Amygdala (tissue), 56 donors: ENCODE results near the gene XCL2.
"Not testable (repeated sequence)": the region's sequence is repeated elsewhere in the genome, so short reads cannot be mapped to it uniquely, and the experiment has no call there.

ENCODE experiments used
- DNase-seq, 56 donors: peaks; one replicate each; lab custom pipeline; 2025; lab: John Stamatoyannopoulos, UW

The XCL2 gene, protein sequence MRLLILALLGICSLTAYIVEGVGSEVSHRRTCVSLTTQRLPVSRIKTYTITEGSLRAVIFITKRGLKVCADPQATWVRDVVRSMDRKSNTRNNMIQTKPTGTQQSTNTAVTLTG

DNA sequence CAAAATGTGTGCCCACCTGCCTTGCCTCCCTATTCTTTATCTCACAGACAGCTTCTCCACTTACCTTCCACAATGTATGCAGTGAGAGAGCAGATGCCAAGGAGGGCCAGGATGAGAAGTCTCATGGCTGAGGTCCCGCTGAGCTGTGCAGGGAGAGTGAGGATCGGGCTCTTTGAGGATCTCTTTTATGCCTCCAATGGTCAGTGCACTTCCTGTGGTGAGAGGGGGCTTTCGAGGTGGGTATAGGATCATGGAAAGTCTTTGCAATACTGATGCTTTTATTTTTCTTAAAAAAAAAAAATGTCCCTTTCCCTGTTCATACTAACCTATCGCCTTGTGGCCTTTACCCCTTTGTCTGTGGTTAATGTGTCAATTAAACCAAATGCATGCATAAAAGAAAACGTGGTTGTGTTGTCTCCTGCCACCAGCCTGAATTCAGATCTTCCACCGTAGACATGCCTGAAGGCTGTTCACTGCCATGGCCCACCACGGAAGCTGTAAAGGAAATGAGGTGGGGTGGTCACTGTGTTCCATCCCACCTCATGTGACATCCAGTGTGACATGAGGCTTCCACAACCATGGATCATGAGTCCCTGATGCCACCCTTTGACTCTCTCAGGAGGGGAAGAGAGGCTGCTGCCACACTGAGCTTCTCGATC is at the start of gene XCL2:
TSS of gene XCL2 (minus strand) at position 158 of the 659 bp plus-strand sequence. CDS start at position 125, 33 bp downstream.
- DNase-seq: not testable (repeated sequence)

DNA sequence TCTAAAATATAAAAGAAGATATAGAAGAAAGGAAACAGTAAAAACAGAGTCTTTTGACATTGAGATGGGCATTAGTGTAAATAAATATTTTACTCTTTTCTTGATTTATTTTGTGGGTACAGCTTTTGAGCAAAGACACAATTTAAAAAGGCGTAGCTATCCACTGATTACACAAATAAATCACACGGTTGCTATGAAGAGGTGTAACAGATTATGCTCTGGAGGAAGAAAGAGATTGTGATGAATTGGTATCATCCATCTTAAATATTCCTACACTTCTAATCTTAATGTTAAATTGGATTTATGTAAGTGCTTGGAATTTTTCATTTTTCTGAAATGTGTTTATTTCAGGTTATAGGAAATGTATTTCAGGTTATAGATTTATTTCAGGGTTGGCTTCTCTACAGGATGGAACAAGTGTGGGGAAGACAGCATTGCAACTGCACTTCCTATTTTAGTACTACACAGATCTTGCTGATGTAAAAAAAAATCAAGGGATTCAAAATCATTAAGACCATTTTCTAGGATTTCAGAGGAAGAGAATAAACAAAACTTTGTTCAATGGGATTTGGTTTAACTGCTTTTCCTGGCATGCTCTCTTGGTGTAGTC is 47.9 kb upstream of the XCL2 start:
- DNase-seq: no peak

DNA sequence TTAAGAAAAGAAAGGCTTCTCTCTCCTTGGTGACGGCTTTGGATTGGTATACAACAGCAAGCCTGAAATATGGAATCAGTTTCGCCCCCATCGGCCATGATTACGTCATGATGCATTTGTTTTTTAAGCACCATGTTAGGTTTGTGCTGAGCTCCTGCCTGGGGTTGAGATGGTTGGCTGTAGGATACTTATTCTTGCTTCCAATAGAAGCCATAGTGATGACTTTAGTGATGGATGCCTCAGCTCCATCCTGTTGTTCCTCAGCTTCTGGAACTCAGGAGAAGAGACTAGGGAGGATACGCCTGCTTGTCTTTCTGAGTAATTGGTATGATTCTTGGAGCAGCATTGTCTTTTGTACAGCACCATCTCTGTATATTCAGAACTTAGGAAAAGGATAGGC is 47.3 kb upstream of the XCL2 start:
- no peak for DNase-seq

DNA sequence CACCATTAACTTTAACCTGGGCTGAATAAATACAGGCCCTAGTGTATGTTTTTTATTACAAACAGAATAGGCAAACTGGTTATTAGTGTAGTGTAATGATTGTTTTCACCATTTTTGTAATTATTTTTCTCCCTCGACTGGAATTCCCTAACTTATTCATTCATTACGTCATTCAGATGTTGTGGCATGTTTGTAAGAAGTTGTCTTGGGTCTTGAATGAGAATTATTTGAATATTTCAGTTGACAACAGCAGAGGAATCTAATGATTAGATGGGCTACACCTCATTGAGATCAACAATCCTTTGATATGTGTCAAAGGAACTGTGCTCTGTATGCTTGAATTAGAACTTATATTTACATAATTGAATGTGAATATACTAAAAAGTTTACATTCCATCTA is 45.4 kb upstream of the XCL2 start:
- no peak for DNase-seq

DNA sequence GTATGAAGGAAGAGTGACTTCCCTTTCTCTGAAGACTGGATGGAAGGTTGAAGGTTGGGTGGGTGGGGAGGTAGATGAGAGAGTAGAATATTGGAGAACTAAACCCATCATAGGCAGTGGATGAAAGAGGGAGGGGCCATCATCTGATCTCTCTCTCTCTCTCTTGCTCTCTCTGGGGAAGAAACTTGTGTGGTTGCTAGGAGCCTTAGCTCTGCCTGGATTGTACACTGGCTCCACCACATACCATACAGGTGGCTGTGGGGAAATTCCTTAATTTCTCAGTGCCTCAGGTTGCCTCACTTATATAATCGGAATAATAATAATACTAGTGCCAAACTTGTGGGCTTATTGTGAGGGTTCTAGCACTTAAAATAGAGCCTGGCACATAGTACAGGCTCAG is 42.1 kb upstream of the XCL2 start:
- no peak for DNase-seq

DNA sequence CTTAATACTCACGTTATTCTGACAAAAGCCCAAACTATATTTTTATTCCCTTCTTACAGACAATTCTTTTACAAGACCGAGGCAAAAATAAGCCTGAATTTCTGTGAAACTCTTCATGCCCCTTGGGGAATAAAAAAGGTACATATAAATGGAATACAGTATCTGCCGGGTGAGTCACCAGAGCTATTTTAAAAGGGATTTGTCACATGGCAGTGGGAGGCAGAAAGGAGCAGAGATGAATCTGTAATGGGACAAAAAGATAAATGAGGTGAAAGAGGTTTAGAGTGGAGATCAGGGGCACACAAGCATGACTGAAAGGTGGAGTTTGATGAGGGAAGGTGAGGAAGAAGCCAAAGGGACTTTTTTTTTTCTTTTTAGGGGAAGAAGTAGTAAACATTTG is 41.4 kb upstream of the XCL2 start:
- DNase-seq: peak in 6 of 56 donors; percentile 4 to 43 (median 14)

DNA sequence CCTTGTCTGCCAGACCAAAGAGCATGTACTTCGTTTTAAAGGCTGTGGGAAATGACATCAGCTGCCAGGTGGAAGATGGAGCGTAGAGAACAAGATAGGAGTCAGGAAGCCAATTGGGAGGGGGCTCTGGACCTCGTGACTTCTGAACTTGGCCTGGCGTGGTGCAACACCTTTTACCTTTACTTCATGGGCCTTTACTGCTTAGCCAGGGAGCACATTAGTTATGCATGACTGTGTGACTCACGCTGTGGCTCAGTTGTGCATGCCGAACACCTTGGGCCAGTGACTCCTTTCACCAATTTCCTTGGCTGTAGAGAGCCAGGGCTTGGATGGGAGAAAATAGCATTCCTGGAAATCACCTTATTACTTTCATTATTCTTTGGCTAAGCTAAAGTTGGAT is 39.8 kb upstream of the XCL2 start:
- no peak for DNase-seq

DNA sequence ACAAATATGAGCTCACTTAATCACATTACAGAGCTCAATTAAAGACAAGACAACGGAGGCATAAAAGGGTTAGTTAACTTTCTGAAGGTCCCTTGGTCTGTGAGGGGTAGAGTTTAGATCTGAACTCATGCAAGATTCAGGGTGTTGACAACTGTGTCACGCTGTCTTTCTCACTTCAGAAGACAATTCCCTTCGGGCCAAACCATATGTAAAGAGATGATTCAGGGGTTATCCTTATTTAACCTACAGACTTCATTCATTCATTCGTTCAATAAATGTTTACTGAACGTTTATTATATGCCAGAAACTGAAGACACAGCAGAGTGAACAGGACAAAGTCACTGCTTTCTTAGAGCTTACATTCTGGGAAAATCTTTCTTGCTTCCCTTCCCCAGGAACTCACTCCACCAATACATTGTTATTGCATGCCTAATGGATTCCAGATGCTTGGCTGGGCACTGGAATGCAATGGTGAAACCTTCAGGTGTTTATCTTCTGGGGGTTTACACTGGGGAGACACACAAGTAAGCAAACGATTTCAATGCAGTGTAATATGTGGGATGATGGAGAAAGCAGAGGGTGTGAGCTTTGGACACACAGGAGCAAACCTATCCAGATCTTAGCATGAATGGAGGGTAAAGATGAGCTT is 39.0 kb upstream of the XCL2 start:
- DNase-seq: no peak

DNA sequence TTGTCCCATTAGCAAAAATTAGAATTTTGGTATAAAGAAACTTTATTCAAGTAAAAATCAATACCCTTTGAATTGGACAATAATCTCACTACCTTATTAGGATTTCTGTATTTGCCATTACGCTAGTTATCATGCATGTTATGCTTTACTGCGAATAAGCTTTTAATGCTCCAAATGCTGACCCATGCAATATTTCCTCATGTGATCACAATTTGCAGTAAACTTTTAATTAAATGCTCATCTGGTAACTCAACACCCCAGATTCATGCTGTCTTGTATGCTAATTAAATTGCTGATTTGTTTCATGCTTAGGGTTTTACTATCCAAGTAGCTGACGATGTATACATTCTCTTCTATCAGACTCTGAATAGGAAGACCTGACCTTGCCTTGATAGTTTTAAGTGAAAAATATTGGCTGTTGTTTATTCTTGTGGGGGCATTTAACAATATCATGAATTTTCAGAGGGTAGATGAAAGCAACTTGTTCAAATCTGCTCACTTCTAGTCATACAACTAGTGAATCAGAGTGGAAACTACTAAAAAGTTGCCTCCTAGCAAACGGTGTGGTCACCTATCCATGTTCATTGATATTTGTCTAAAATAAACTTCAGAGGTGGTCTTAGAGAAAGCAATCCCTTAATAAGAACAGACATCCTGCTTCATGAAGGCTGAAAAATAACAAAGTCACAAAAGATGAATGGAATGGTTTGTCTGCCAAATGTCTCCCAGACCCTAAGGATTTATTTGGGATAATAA is 38.2 kb upstream of the XCL2 start:
- no peak for DNase-seq

DNA sequence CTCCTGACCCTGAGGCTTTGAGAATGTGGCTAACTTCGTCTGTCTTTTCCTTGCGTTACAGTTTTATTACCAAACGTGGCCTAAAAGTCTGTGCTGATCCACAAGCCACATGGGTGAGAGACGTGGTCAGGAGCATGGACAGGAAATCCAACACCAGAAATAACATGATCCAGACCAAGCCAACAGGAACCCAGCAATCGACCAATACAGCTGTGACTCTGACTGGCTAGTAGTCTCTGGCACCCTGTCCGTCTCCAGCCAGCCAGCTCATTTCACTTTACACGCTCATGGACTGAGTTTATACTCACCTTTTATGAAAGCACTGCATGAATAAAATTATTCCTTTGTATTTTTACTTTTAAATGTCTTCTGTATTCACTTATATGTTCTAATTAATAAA is 37.2 kb upstream of the XCL2 start:
- peak in 2 of 56 donors; percentile 3 to 30 for DNase-seq

DNA sequence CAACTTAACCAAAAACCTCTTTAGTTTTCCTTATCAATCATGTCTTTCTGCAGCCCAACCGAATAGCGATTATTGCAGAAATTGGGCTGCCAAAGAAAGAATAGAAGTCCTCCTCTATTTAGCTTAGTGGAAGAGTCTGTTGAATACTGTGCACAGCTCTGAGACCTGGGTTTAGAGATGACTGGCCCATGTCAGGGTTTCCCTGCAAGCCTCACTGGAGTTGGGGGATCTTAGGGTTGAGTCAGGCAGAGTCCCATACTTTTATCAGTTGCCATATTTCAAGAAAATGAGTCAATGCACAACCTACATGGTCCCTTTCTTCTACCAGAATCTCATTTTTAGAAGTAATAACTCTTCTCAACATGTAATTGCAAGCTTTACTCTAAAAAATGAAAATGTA is 36.5 kb upstream of the XCL2 start:
- DNase-seq: not testable (repeated sequence)

DNA sequence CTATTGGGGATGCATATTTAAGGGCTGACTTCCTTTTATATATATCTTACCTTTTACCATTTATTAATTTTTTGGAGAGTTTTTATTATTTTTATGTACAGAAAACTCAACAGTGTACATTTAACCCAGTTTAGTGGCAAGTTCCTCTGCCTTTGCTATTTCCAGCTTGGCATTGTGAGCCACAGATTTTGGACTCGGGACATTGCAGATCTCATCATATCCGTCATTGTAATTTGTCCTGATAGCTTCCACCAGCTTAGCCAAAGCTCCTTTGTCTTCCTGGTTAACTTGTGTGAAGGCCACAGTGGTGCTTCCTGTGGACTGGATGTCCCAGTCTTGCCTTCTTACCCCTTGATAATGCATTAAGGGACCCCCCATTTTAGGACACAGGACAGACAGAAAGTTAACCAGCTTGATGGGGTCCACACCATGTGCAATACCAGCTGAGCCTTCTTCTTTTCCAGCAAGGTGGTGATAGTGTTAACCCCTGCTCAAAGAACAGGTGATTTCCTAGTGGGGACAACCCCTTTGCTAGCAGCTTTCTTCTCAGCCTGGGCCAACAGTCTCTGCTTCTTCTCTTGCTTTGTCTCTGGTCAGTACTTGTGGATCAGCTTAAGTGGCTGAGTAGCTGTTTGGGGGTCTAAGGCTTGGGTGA is 34.9 kb upstream of the XCL2 start:
- DNase-seq: not testable (repeated sequence)

DNA sequence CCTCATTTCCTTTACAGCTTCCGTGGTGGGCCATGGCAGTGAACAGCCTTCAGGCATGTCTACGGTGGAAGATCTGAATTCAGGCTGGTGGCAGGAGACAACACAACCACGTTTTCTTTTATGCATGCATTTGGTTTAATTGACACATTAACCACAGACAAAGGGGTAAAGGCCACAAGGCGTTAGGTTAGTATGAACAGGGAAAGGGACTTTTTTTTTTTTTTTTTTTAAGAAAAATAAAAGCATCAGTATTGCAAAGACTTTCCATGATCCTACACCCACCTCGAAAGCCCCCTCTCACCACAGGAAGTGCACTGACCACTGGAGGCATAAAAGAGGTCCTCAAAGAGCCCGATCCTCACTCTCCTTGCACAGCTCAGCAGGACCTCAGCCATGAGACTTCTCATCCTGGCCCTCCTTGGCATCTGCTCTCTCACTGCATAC is 32.5 kb upstream of the XCL2 start, which contains the start of gene XCL1:
TSS of gene XCL1 (plus strand) at position 361 of the 444 bp plus-strand sequence. CDS start at position 394, 33 bp downstream.
- DNase-seq: not testable (repeated sequence)

DNA sequence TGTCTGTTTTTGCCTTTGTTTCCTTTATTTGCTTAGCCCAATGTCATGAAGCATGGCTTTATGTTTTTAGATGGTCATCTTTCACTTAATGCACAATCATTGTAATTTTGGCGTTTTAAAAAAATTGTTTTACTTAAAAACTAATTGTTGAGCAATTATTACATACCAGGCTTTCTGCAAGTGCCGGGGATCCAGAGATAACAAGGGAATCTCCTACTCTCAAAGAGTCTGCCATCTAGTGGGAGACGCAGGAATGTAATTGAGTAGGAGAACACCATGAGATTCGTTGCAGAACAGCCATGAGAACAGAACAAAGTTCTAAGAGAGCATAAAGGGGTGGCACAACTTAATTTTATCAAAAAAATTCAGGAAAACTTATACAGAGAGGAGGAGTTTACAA is 30.4 kb upstream of the XCL2 start:
- peak in 2 of 56 donors; percentile 1 to 21 for DNase-seq

DNA sequence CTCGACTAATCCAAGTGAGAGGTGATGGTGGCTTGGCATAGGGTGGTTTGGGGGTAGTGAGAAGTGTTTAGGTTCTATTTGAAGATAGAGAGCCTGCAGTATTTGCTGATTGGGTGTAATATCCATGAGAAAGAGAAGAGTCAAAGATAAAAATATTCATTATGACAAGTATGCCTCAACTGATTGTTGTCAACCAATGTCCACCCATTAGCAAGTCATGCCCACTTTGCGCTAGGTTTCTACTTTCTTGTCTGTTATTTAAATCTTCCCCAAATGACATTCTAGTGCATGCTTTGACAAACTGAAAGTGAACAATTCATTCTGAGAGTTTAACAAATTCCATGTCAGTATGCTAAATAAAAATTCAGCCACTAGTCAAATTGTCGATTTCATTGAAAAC is 28.8 kb upstream of the XCL2 start:
- DNase-seq: no peak

DNA sequence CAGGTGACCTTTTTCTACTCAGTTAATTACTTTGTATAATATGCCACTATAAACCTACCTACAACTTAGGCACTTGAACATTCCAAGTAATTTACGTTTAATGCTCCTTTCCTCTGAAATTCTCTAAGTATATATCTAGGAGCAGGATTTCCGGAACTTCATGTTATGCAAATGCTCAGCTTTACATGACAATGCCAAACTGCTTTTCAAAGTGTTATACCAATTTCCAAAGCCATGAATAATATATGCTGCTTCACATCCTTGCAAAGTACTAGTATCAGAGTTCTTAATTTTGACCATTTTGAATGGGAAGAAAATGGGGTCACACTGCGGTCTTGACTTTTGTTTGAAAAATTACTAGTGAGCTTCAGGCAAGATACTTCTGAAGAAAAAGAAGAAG is 26.9 kb upstream of the XCL2 start:
- no peak for DNase-seq

DNA sequence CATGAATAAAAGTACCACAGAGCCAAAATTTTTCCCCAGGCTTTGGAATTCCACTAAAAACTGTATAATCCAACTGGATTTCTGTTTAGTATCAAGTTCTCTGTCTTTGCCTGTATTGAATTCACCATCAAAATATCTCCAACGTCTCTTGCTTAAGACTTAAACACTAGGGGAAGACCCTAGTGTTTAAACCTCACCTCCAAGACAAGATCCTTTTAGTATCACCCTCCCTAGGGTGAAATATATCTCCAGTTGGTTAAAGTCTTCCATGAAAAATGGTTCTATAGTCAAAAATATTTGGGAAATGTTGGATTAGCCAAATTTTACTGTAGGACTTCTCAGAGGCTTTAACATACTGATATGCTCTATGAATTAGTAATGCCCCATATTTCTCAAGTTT is 24.5 kb upstream of the XCL2 start:
- no peak for DNase-seq

DNA sequence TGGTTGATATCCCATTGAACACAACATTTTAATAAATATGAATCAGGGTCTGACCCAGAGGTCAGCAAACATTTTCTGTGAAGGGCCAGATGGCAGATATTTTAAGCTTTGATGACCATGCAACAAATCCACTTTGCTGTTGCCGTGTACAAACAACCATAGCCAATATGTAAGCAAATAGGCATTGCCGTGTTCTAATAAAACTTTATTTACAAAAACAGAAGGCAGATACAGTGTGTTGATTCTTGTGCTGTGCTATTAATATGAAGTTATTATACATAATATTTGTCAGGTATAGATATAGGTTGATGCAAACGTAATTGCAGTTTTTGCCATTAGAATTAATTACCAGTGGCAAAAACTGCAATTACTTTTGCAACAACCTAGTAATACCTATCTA is 23.8 kb upstream of the XCL2 start:
- no peak for DNase-seq

DNA sequence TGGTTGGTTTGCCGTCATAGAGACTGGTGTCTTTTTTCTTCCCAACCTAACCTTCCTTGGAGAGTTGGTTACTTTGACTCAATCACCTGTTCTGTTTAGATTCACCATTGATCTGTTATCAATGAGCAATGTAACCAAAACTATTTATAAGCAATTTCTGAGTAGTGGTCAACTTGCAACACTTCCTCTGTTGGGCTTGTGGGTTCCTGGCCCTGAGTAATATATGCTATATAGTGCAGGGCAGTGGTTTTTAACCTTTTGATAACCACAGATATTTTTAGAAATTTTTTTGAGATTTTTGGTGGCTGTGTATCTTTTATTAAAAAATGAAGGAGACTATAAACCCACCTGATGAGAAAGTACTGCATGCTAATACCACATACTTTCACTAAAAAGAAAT is 23.2 kb upstream of the XCL2 start:
- no peak for DNase-seq

DNA sequence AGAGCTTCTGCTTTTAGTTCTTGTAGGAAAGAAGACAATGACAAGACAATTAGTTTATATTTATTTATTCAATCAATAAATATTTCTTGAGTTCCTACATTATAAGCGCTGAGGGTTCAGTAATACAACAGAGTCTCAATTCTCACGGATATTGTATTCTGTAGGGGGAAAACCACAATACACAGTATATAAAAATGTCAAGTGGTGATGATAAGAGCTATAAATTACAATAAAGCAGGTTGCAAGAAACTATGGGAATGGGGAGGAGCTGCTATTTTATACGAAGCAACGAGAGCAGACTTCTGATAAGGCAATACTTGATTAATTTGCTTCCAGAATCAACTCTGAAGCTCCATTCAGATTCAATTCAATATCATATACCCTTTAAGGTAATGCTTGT is 22.0 kb upstream of the XCL2 start:
- no peak for DNase-seq
